Ascending aorta (tissue), 2 donors: Measurements from ENCODE around the gene GABRA5. TPM values are rescaled to one million over a fixed set of nuclear protein-coding genes. Genes with fewer than 3 reads are reported as not detected.

Source experiments
- DNase-seq, 2 donors: peaks; one replicate each; pipeline ENCODE4 v3.0.0-alpha.2; 2019; ENCODE audit warnings: low spot score in 2 of 2
- H3K27ac ChIP-seq, 2 donors: fragments of 200-600 bp; sonication (generic); one replicate each; pipeline ENCODE4 v1.5.1; 2016 to 2017; ENCODE audit warnings: mild to moderate bottlenecking in 1 of 2
- H3K27me3 ChIP-seq: fragments of 200-600 bp; sonication (generic); one replicate; pipeline ENCODE4 v1.5.1; 2017
- H3K36me3 ChIP-seq, 2 donors: fragments of 200-600 bp; sonication (generic); one replicate each; pipeline ENCODE4 v1.5.1; 2016
- H3K4me1 ChIP-seq, 2 donors: fragments of 200-600 bp; sonication (generic); one replicate each; pipeline ENCODE4 v1.5.1; 2016 to 2017; ENCODE audit warnings: mild to moderate bottlenecking in 1 of 2
- H3K4me3 ChIP-seq, 2 donors: fragments of 200-600 bp; sonication (generic); one replicate each; pipeline ENCODE4 v1.5.1; 2016 to 2017; ENCODE audit warnings: mild to moderate bottlenecking in 1 of 2
- H3K9me3 ChIP-seq, 2 donors: fragments of 200-600 bp; sonication (generic); one replicate each; pipeline ENCODE4 v1.5.1; 2016
- CTCF ChIP-seq, 3 experiments: fragments of 200-600 bp in 2 of 3; fragments of 450-650 bp in 1 of 3; sonication (generic) in 2 of 3; IDR thresholded peaks; one replicate each; pipeline ENCODE4 v1.5.1; 2016 to 2019; ENCODE audit warnings: antibody characterized with exemption in 3 of 3, mild to moderate bottlenecking in 1 of 3, moderate library complexity in 1 of 3
- intact Hi-C: fragments of 100-400 bp; cut with DNase I; formaldehyde crosslinking; loops from one replicate; pipeline ENCODE4 v1.15.1; 2023
- total RNA-seq: library from RNA; depleted of rRNA; stranded (reverse); fragments of >200 nt; gene quantifications from one replicate; pipeline ENCODE4 v1.1.0, GENCODE V29; 2016

The GABRA5 gene
- total RNA-seq, 1 donor from 2014 or later: not detected

- Histone ChIP-seq H3K36me3 (no peaks in the 10 kb centered on the region), H3K4me3 (no peak overlapping the region), H3K27me3 (no peaks in the 10 kb centered on the region), H3K9me3 (no peaks in the 10 kb centered on the region), H3K4me1 (no peaks in the 10 kb centered on the region), H3K27ac (no peak overlapping the region)
- DNase-seq: no peak
- intact Hi-C loops: no loop called here
- TF ChIP-seq CTCF (IDR thresholded peaks at IDR 0.05): no peak
These were observed 74.6 kb downstream of the GABRA5 start for GRCh38 chr15:26941489-26941888.

DNA sequence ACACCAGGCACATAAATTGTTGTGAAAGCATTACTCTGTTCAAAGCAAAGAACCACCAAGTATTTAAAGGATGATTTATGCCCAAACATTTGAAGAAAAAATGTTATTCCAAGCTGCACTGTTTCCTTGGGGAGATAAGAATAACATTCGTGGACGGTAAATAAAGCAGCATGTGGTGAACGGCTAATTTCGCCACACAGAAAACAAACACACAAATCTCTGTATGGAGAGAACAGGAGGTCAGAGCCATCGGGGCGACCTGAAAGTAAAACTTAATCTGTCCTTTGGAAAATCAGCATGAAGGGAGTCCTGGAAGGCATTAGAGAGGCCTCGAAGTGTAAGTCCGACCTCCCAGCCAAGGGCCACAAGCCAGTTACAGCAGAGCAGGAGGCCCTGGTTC lies 77.0 kb downstream of the GABRA5 start:
- Histone ChIP-seq H3K9me3 (no peaks in the 10 kb centered on the region), H3K27me3 (no peaks in the 10 kb centered on the region), H3K4me3 (no peak overlapping the region), H3K36me3 (no peaks in the 10 kb centered on the region), H3K4me1 (no peaks in the 10 kb centered on the region), H3K27ac (no peak overlapping the region)
- TF ChIP-seq CTCF (IDR thresholded peaks at IDR 0.05): no peak
- intact Hi-C loops: no loop called here
- no peak for DNase-seq

DNA sequence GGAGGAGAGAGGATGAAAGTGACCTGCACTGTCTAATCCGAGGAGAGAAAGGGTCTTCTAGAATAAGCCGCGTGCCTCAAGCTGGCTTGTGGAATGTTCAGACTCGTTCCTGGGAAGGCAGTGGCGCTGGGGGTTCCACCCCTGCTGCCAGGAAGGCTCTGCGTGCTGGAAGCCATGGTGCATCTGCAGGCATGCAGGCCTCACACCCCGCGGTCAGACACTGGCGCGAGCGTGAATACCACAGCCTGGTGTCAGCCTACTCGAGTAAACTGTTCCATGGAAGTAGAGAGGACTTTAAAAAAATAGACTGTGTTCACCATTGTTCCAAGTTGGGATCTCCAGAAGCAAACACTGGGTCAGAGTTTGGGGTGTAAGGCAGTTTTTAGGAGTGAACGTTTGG lies 78.2 kb downstream of the GABRA5 start:
- intact Hi-C loops: no loop called here
- Histone ChIP-seq H3K4me1 (no peaks in the 10 kb centered on the region), H3K4me3 (no peak overlapping the region), H3K36me3 (no peaks in the 10 kb centered on the region), H3K27me3 (no peaks in the 10 kb centered on the region), H3K27ac (no peak overlapping the region), H3K9me3 (no peaks in the 10 kb centered on the region)
- no peak for DNase-seq
- no peak for TF ChIP-seq CTCF (IDR thresholded peaks at IDR 0.05)

DNA sequence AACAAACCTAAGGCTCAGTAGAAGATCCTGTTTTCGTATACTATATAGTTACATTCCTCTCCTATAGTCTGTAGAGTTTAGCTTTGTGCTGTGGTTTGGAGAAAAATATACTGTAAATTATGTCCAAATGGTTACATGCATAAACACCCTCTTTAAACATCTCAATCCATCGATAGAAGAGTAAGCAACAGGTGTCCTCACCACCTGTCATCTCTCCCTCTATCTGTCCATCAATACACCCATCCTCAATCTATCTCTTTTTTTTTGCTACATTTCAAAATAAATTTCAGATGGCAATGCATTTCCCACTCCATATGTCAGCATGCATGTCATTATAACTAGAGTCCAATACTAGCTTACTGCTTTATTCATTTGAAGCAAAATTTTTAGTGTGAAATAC lies 83.1 kb downstream of the GABRA5 start:
- H3K4me3 ChIP-seq: no peak overlapping the region
- no peaks in the 10 kb centered on the region for H3K27me3 ChIP-seq
- TF ChIP-seq CTCF (IDR thresholded peaks at IDR 0.05): no peak
- DNase-seq: no peak
- no peak overlapping the region for H3K27ac ChIP-seq
- intact Hi-C loops: no loop called here
- H3K36me3 ChIP-seq: no peaks in the 10 kb centered on the region
- no peaks in the 10 kb centered on the region for H3K9me3 ChIP-seq
- H3K4me1 ChIP-seq: no peaks in the 10 kb centered on the region

DNA sequence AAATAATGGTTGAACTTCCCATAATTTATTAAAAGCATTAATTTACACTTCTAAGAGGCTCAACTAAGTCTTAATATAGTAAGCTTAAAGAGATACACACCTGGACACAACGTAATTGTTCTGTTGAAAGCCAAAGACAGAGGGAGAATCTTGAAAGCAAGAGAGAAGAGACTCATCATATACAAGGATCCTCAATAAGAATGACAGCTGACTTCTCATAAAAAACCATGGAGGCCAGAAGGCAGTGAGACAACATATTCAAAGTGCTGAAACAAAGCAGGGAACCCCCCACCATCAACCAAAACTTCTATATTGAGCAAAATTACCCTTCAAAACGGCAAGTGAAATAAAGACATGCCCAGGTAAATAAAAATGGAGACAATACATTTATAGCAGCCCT lies 87.5 kb downstream of the GABRA5 start:
- Histone ChIP-seq H3K4me3 (no peak overlapping the region), H3K4me1 (no peaks in the 10 kb centered on the region), H3K9me3 (peaks cover 0 to 6% of the 10 kb centered on the region in 2 donors), H3K27ac (no peak overlapping the region), H3K36me3 (no peaks in the 10 kb centered on the region), H3K27me3 (no peaks in the 10 kb centered on the region)
- TF ChIP-seq CTCF (IDR thresholded peaks at IDR 0.05): no peak
- DNase-seq: no peak
- intact Hi-C loops: no loop called here

DNA sequence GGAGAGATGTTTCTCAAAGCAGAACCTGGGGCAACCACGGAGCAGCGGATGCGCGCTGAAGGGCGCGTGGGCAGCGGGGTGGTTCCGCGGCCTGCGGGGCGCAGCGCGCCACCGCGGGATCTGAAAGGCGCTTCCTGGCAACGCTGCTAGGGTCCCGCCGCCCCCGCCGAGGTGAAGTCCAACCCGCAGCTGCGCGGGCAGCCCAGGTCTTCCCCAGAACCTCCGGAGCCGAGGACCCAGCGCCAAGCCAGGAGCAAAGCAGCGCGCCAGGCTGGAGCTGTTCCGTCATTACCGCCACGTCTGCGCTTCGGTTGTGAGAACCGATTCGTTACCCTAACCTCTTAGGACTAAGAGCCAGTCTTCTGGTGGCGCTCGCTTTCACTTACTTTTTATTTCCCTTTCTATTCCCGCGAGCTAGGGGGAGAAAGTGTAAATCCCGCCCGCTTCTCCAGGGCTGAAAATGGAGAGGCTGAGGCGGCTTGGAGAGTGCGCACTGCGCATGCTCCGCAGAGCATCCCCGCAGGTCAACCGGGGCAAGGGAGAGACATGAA lies 100.9 kb downstream of the GABRA5 start:
- Histone ChIP-seq H3K4me1 (no peaks in the 10 kb centered on the region), H3K27ac (no peak overlapping the region), H3K9me3 (no peaks in the 10 kb centered on the region), H3K36me3 (no peaks in the 10 kb centered on the region), H3K4me3 (no peak overlapping the region), H3K27me3 (no peaks in the 10 kb centered on the region)
- no peak for TF ChIP-seq CTCF (IDR thresholded peaks at IDR 0.05)
- no peak for DNase-seq
- intact Hi-C loops: no loop called here
